Ishikawa (cell line): ENCODE data around the gene SLC10A7.

Experiments used
- YY1 ChIP-seq: IDR thresholded peaks from 2 replicates; pipeline ENCODE4 v1.6.1; 2012; ENCODE audit warnings: low read depth
- TF ChIP-seq, protein P1 (sequence below): IDR thresholded peaks from 2 replicates; pipeline ENCODE4 v1.6.1; 2012; ENCODE audit warnings: low read depth, mild to moderate bottlenecking

- no peak for TF ChIP-seq YY1
- TF ChIP-seq, protein P1, sequence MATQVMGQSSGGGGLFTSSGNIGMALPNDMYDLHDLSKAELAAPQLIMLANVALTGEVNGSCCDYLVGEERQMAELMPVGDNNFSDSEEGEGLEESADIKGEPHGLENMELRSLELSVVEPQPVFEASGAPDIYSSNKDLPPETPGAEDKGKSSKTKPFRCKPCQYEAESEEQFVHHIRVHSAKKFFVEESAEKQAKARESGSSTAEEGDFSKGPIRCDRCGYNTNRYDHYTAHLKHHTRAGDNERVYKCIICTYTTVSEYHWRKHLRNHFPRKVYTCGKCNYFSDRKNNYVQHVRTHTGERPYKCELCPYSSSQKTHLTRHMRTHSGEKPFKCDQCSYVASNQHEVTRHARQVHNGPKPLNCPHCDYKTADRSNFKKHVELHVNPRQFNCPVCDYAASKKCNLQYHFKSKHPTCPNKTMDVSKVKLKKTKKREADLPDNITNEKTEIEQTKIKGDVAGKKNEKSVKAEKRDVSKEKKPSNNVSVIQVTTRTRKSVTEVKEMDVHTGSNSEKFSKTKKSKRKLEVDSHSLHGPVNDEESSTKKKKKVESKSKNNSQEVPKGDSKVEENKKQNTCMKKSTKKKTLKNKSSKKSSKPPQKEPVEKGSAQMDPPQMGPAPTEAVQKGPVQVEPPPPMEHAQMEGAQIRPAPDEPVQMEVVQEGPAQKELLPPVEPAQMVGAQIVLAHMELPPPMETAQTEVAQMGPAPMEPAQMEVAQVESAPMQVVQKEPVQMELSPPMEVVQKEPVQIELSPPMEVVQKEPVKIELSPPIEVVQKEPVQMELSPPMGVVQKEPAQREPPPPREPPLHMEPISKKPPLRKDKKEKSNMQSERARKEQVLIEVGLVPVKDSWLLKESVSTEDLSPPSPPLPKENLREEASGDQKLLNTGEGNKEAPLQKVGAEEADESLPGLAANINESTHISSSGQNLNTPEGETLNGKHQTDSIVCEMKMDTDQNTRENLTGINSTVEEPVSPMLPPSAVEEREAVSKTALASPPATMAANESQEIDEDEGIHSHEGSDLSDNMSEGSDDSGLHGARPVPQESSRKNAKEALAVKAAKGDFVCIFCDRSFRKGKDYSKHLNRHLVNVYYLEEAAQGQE = no peak
These were observed 10.4 kb downstream of the SLC10A7 start for GRCh38 chr4:146511381-146511780.
